GM19025 (cell line): ENCODE measurements around the gene SERGEF.

Experiments used
- ATAC-seq: cut with Tn5 transposase; IDR thresholded peaks from one replicate; pipeline ENCODE4 v1.9.1; 2021; ENCODE audit warnings: mild to moderate bottlenecking, low read depth, moderate library complexity; ENCODE audit not compliant: unreplicated experiment

SERGEF gene

GRCh38 chr11:17793642-17794170 is 219.1 kb downstream of the SERGEF start:
- no peak for ATAC-seq

- ATAC-seq: no peak
Observed at GRCh38 chr11:17792161-17792560, 220.7 kb downstream of the SERGEF start.

DNA sequence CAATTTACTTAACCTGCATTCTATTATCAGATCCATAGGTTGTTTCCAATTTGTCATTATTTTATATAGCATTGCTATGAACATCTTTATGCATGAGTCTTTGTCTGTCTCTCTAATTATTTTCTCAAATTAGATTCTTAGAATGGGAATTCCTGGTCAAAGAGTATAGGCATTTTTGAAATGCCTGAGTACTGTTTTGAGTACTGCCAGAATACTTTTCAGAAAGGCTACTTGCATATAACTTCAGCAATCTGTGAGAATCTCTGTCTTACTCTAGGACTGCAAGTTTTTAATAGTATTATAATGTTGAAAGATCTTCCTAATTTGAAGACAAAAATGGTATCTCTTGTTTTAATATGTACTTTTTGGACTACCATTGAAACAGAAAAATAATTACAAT is 221.7 kb downstream of the SERGEF start:
- no peak for ATAC-seq

- ATAC-seq: no peak
Observed at GRCh38 chr11:17790453-17790852, 222.4 kb downstream of the SERGEF start.

DNA sequence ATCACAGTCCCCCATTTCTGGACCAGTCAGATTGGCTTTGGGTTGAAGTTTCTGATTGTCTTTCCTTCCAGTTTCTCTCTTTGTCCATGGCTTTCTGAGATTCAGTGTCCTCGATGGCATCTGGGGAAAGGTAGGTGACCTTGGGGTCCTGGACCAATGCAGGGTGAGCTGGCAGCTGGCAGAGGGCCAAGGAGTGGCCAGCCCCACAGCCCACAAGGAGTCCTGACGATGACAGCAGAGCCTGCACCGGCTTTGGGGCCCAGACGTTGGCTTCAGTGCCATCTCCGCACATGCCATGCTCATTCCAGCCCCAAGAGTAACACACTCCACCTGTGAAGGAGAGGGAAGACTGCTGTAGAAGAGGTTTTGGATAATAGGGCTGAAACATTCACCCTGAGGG is 224.8 kb downstream of the SERGEF start:
- ATAC-seq: no peak

DNA sequence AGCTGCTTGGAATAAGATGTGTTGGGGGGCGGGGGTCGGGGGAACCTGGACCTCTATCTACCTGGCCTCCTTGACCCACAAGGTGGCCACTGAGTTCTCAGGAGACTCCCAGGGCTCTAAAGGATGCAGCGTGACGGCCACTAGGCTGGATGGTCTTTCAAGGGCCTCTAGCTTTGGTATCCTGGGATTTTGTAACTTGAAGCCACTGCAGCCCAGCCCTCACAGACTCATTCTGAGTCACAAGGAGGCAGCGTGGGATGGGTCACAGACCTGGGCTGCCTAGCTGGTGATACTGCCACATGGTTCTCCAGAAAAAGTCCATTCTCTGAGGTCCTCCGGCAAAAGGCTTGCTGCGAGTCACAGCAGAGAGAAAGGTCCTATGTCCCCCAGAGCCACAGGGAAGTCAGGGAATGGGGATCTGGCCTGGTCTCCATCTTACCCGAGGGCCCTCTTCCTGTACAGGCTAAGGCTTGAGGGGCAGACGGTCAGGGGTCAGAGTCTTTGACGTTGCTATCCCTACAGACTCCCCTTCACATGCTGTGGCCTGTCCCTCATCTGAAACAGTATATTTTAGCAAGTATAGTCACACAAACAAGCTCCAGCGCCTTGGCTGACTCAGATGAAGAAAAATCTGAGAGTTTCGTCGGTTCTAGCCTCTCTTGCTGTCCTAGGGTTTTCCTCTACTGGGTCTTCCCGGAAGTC is 225.9 kb downstream of the SERGEF start:
- ATAC-seq: no peak

DNA sequence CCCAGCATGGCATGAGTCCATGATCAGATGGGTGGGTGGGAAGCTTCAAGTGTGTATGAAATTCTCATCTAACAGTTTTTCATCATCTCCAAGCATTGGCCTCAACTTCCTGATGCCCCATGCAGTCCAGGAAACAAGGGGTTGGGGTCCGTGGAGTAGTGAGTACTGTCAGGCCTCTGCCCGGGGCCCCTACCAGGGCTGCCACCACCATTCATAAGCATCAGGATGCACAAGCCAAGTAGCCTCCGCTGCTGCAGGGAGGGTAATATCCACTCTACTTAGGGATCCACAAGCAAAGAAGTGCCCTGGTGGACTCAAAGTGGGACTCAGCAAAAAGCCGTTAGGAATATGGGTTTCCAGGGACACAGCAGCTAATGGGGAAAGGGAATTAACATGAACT is 229.0 kb downstream of the SERGEF start:
- no peak for ATAC-seq

DNA sequence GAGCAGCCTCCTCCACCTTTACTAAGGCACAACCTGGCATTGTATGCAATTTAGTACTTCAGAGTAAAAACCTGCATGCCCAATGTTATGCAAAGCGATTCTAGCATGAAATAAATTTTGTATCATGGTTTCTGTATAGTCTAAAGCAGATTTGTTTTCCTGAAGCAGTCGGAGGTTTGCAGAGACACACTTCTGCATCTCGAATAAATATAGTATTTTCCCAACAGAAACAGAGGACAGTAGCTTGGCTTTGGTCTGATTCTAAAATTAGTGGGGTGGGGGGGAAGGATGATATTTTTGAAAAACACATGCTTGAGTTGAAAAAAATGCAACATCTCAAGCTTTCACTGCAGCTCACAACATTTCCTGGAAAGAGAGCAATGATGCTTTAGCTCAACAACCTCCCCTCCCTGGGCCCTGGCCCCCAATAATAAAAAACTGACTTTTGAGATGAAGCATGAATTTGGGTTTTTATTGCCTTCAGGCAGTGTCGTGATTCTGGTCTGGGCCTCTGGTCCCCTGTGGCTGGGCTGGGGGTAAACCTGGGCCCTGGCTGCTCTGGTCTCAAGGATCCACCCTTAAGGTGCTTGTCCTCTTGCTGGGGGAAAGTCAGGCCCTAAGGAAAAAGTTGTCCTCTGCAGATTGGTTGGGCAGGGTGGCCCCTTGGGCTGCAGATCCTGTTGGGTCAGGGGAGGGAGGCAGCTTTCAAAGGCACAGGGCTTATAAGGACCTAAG is 230.1 kb downstream of the SERGEF start:
- no peak for ATAC-seq

GRCh38 chr11:17782145-17782544 is 230.7 kb downstream of the SERGEF start:
- ATAC-seq: no peak

DNA sequence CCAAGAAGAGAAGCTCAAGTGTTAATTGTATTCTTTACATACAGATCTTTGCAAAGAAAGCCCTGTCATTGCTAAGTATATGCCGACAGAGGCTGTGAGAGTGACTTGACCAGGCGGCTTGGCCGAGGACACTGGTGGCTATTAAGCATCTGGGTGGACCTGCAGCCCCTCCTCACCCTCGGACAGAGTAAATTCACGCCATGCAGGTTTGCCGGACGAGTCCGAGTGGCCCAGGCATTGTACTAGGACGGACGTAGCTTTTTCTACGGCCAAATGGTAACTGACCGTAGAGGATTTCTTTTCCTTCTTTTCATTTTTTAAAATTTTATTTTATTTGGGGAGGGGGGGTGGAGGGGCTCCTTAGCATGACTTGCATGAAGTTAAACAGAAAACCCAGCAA is 231.2 kb downstream of the SERGEF start:
- ATAC-seq: no peak

GRCh38 chr11:17781221-17781620 is 231.6 kb downstream of the SERGEF start:
- no peak for ATAC-seq

GRCh38 chr11:17780668-17781067 is 232.2 kb downstream of the SERGEF start:
- ATAC-seq: no peak

DNA sequence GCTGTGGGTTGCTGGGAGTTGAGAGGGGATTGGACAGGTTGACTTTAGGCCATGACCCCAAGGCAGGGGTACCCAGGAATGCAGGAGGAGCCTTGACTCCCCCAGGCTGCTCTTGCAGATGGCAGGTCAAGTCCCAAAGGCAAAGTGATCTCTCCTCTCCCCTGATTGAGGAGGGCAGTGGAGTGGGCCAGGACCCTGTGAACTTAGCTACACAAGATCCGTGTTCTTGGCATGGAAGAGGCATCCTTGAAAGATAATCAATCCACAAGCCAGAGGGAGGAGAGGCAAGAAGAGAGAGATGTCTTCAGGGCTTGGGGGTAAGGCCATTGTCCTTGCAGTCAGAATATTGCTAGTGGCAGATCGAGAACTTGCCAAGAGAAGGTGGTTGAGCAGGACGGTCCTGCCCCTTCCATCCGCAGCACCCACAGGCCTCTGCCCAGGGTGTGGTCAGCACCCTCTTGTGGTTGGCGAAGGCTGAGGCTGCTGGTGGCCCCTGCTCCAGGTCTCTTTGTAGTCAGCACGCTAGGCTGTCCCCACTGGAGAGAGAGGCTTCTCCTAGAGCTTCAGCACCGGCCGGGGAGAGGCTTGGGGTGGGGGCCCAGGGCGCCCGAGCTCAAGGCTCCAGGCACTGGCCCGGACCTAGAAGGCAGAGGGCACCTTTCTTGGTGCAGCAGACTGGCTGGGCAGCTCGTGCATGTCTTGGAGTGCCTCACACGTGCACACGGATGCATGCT is 232.8 kb downstream of the SERGEF start:
- no peak for ATAC-seq

GRCh38 chr11:17778956-17779860 is 233.6 kb downstream of the SERGEF start:
- ATAC-seq: no peak

- ATAC-seq: no peak
Observed at GRCh38 chr11:17778352-17778751, 234.5 kb downstream of the SERGEF start.

GRCh38 chr11:17777738-17778091 is 235.1 kb downstream of the SERGEF start:
- no peak for ATAC-seq

DNA sequence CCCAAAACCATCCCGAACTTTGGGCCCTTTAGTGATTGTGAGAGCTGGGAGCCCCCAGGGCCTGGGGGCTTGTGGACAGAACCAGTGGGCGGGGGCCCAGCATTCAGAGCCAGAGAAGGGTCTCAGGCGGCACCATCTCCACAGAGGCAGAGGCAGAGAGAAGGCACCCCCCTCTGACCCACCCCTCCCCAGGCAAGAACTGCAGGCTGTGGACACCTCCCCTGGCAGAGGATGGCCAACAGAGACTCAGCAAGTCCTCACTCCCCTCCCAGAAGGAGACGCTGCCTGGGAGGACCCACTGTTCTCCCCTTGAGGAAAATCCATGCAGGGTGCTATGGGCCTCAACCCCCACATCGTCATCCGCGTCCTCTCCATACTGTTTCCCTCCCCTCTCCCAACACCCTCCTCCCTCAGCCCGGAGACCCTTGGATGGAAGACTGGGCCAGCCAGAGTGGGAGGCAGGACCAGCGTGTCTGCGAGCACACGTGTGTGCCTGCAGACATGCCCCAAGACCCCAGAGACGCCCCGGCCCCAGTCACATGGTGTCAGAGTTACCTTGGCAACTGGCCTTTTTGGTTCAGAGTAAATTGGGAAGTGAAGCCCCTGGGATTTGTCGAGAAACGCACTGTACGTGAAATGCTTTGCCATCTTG is 235.6 kb downstream of the SERGEF start:
- no peak for ATAC-seq

DNA sequence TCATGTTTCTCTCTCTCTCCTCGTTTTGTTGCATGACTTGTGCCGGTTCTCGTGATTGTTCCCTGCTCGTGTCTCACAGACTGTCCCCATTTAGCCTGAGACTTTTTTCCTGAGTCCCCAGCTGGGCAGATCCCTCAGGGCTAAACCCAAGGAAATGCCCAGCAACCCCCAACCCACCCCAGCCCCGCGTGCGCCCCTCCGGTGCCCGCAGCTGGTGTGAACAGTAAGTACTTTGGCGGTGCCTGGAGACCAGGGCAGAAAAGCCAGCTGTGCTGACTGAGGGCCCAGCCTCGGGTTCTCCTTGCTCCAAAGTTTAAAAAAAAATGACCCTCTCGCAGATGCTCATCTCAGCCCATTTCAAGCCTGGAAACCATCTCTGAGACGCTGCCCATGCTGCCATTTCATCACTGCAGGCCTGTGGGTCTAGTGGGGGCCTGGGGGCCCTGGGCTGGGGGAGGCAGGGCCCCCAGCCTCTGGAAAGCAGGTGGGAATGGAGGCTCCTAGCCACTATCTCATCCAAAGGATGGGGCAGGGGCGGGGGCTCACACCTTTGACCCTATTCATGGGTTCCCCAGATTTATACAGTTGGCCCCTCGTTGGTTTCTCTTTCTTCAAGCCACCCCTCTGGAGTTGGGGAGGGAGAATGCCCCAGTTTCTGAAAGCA is 236.5 kb downstream of the SERGEF start:
- ATAC-seq: no peak

- no peak for ATAC-seq
Observed at GRCh38 chr11:17775507-17776211, 237.2 kb downstream of the SERGEF start.
